Tibial artery (tissue), 4 donors: Measurements from ENCODE around the gene POLD3.

ENCODE experiments used
- DNase-seq, 2 donors: peaks; one replicate each; pipeline ENCODE4 v3.0.0-alpha.2; 2019
- H3K27ac ChIP-seq, 2 donors: fragments of 200-600 bp; sonication (generic) in 1 of 2; 1 replicate in 1 of 2; 2 replicates in 1 of 2; pipeline ENCODE4 v1.5.1; 2018 to 2019; ENCODE audit warnings: mild to moderate bottlenecking in 1 of 2
- H3K27me3 ChIP-seq, 2 donors: fragments of 200-600 bp; sonication (generic) in 1 of 2; one replicate each; pipeline versions ENCODE4 v1.5.1 to v1.6.0; 2016 to 2019
- H3K36me3 ChIP-seq, 3 donors: fragments of 200-600 bp; sonication (generic) in 2 of 3; one replicate each; pipeline ENCODE4 v1.5.1; 2016 to 2019; ENCODE audit warnings: mild to moderate bottlenecking in 2 of 3
- H3K4me1 ChIP-seq, 4 donors: fragments of 200-600 bp; sonication (generic) in 2 of 4; 1 replicate in 3 of 4; 2 replicates in 1 of 4; pipeline ENCODE4 v1.5.1; 2016 to 2019
- H3K4me3 ChIP-seq, 2 donors: fragments of 200-600 bp; sonication (generic) in 1 of 2; 1 replicate in 1 of 2; 2 replicates in 1 of 2; pipeline ENCODE4 v1.5.1; 2018 to 2019; ENCODE audit warnings: mild to moderate bottlenecking in 2 of 2
- H3K9me3 ChIP-seq, 3 donors: fragments of 200-600 bp; sonication (generic) in 1 of 3; one replicate each; pipeline ENCODE4 v1.5.1; 2016 to 2019
- CTCF ChIP-seq, 2 experiments: fragments of 200-600 bp in 1 of 2; fragments of 450-650 bp in 1 of 2; IDR thresholded peaks; one replicate each; pipeline ENCODE4 v1.5.1; 2017 to 2019; ENCODE audit warnings: antibody characterized with exemption in 2 of 2, mild to moderate bottlenecking in 1 of 2, moderate library complexity in 1 of 2
- intact Hi-C: fragments of 100-400 bp; cut with DNase I; formaldehyde crosslinking; loops from one replicate; pipeline ENCODE4 v1.15.0; 2023; ENCODE audit warnings: low total_unique reads

Gene POLD3

GRCh38 chr11:74687237-74688023 is 95.0 kb downstream of the POLD3 start:
- H3K27ac ChIP-seq = peak overlapping the region; percentile 45 to 55
- H3K36me3 ChIP-seq = no peaks in the 10 kb centered on the region
- no peak for TF ChIP-seq CTCF (IDR thresholded peaks at IDR 0.05)
- intact Hi-C loops = no loop called here
- DNase-seq = no peak
- H3K27me3 ChIP-seq = no peaks in the 10 kb centered on the region
- H3K4me1 ChIP-seq = peaks cover 0 to 40% (median 23%) of the 10 kb centered on the region in 4 donors
- H3K4me3 ChIP-seq = no peak overlapping the region
- H3K9me3 ChIP-seq = no peaks in the 10 kb centered on the region

- intact Hi-C loops = no loop called here
- H3K27me3 ChIP-seq = no peaks in the 10 kb centered on the region
- H3K36me3 ChIP-seq = no peaks in the 10 kb centered on the region
- no peak for TF ChIP-seq CTCF (IDR thresholded peaks at IDR 0.05)
- H3K9me3 ChIP-seq = no peaks in the 10 kb centered on the region
- no peak overlapping the region for H3K4me3 ChIP-seq
- DNase-seq = no peak
- H3K27ac ChIP-seq = no peak overlapping the region
- H3K4me1 ChIP-seq = peaks cover 0 to 22% (median 8%) of the 10 kb centered on the region in 4 donors
These were observed 97.3 kb downstream of the POLD3 start for GRCh38 chr11:74689666-74690065.

- Histone ChIP-seq H3K36me3 (no peaks in the 10 kb centered on the region), H3K4me3 (no peak overlapping the region), H3K9me3 (no peaks in the 10 kb centered on the region), H3K27me3 (no peaks in the 10 kb centered on the region), H3K4me1 (peaks cover 0 to 34% (median 19%) of the 10 kb centered on the region in 4 donors), H3K27ac (no peak overlapping the region)
- TF ChIP-seq CTCF (IDR thresholded peaks at IDR 0.05) = no peak
- intact Hi-C loops = no loop called here
- no peak for DNase-seq
These were observed 99.4 kb downstream of the POLD3 start for GRCh38 chr11:74691755-74692154.
